BE2C (cell line): ENCODE measurements around the gene ENOX1.

Source experiments
- DNase-seq: peaks from one replicate; pipeline ENCODE4 v3.0.0-alpha.2; 2020
- H3K27me3 ChIP-seq: fragments of 250-450 bp; sonication (Bioruptor Pico); 2 replicates; pipeline ENCODE4 v1.5.1; 2020; ENCODE audit warnings: mild to moderate bottlenecking
- H3K36me3 ChIP-seq: fragments of 250-450 bp; sonication (Bioruptor Pico); 2 replicates; pipeline ENCODE4 v1.5.1; 2020; ENCODE audit warnings: mild to moderate bottlenecking
- H3K4me1 ChIP-seq: fragments of 250-450 bp; sonication (Bioruptor Pico); 2 replicates; pipeline ENCODE4 v1.5.1; 2020
- H3K4me3 ChIP-seq: 2 replicates; pipeline ENCODE4 v1.5.1; 2011; ENCODE audit warnings: low read depth, low read length
- H3K9me3 ChIP-seq: fragments of 250-450 bp; sonication (Bioruptor Pico); 2 replicates; pipeline ENCODE4 v1.5.1; 2020
- TF ChIP-seq, protein P1 (sequence below): IDR thresholded peaks from 2 replicates; pipeline ENCODE4 v1.5.1; 2012; ENCODE audit warnings: mild to moderate bottlenecking, low read depth, low read length

Gene ENOX1

GRCh38 chr13:43251961-43252360 lies 534.8 kb downstream of the ENOX1 start:
- TF ChIP-seq, protein P1, sequence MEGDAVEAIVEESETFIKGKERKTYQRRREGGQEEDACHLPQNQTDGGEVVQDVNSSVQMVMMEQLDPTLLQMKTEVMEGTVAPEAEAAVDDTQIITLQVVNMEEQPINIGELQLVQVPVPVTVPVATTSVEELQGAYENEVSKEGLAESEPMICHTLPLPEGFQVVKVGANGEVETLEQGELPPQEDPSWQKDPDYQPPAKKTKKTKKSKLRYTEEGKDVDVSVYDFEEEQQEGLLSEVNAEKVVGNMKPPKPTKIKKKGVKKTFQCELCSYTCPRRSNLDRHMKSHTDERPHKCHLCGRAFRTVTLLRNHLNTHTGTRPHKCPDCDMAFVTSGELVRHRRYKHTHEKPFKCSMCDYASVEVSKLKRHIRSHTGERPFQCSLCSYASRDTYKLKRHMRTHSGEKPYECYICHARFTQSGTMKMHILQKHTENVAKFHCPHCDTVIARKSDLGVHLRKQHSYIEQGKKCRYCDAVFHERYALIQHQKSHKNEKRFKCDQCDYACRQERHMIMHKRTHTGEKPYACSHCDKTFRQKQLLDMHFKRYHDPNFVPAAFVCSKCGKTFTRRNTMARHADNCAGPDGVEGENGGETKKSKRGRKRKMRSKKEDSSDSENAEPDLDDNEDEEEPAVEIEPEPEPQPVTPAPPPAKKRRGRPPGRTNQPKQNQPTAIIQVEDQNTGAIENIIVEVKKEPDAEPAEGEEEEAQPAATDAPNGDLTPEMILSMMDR: no peak
- DNase-seq: no peak
- Histone ChIP-seq H3K4me3 (no peak overlapping the region), H3K9me3 (no peaks in the 10 kb centered on the region), H3K36me3 (no peaks in the 10 kb centered on the region), H3K4me1 (peaks cover 2% of the 10 kb centered on the region), H3K27me3 (no peaks in the 10 kb centered on the region)

- peaks cover 3% of the 10 kb centered on the region; the same call in 1 of the 2 replicates for H3K4me1 ChIP-seq
- no peak overlapping the region for H3K4me3 ChIP-seq
- H3K9me3 ChIP-seq: no peaks in the 10 kb centered on the region
- TF ChIP-seq, protein P1: no peak
- H3K36me3 ChIP-seq: no peaks in the 10 kb centered on the region
- H3K27me3 ChIP-seq: no peaks in the 10 kb centered on the region
- DNase-seq: no peak
Measured at GRCh38 chr13:43246382-43246781, 540.4 kb downstream of the ENOX1 start.

GRCh38 chr13:43245374-43245964 lies 541.3 kb downstream of the ENOX1 start:
- no peaks in the 10 kb centered on the region for H3K27me3 ChIP-seq
- no peaks in the 10 kb centered on the region for H3K9me3 ChIP-seq
- H3K4me1 ChIP-seq: peaks cover 3% of the 10 kb centered on the region; the same call in 1 of the 2 replicates
- H3K36me3 ChIP-seq: no peaks in the 10 kb centered on the region
- no peak overlapping the region for H3K4me3 ChIP-seq
- no peak for DNase-seq
- TF ChIP-seq, protein P1: no peak

DNA sequence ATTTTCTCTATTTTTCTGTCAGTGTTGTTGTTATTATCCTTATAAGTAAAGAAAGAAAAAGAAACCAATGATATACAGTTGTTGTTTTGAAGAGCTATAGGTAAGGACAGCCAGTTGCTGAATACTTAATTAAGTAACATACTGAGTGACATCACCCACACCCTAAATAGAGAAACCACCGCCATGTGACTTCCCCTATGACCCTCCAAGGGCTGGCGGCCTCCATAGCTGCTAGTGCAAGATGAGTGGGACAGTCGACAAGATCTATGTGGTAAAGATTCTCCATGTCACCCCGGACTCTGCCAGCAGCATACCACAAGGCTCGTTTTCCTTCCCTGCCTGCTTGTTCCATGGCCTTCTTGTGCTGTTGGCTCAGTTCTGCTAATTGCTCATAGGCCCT lies 542.3 kb downstream of the ENOX1 start:
- TF ChIP-seq, protein P1: no peak
- DNase-seq: no peak
- Histone ChIP-seq H3K4me1 (peaks cover 10% of the 10 kb centered on the region), H3K36me3 (no peaks in the 10 kb centered on the region), H3K4me3 (no peak overlapping the region), H3K27me3 (no peaks in the 10 kb centered on the region), H3K9me3 (no peaks in the 10 kb centered on the region)

DNA sequence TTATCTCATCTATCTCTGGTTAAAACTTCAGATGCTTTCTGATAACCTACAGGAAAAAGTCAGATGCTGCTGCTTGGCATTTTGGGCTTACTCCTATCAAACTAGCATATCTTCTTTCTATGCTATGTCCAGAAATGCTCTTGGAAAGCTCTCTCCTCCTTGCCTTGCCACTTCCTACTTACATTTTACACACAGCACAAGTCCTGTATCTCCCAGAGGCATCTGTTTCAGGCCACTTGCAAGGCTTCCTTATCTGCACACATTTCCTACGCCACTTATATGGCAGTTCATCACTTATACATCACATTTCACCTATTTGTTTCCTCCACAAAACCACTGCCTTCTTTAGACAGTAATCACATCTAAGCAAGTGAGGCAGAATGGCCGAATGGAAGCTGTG lies 543.1 kb downstream of the ENOX1 start:
- no peaks in the 10 kb centered on the region for H3K27me3 ChIP-seq
- H3K36me3 ChIP-seq: no peaks in the 10 kb centered on the region
- H3K4me3 ChIP-seq: no peak overlapping the region
- H3K9me3 ChIP-seq: no peaks in the 10 kb centered on the region
- no peak for DNase-seq
- peaks cover 17% of the 10 kb centered on the region for H3K4me1 ChIP-seq
- TF ChIP-seq, protein P1: no peak

DNA sequence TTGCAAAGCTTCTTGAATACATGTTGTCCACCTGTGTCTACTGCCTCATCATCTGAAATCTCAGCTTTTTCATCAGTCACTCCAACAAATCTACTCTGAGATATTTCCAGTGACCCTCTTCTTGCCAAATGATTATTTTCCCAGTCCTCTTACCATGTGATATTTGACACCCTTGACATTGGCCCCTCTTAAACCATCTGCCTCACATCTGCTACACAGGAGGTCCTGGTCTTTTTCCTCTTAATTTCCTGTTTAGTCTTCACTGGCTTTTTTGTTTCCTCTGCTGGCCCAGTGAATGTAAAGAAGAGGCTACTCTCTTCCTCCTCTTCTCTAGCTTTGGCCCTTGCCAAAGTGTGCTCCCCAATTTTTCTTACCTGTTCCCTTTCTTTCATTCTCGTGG lies 544.7 kb downstream of the ENOX1 start:
- TF ChIP-seq, protein P1: no peak
- Histone ChIP-seq H3K36me3 (no peaks in the 10 kb centered on the region), H3K9me3 (no peaks in the 10 kb centered on the region), H3K4me1 (peaks cover 26% of the 10 kb centered on the region), H3K27me3 (no peaks in the 10 kb centered on the region), H3K4me3 (no peak overlapping the region)
- DNase-seq: no peak
